B cell (primary cell): Measurements from ENCODE around the gene CHKA.

Experiments
- EZH2 ChIP-seq: IDR thresholded peaks from 2 replicates; pipeline ENCODE4 v1.6.1; 2012; ENCODE audit warnings: borderline replicate concordance, low read depth, mild to moderate bottlenecking, moderate library complexity, low read length; ENCODE audit not compliant: insufficient read depth, poor library complexity, severe bottlenecking
- TF ChIP-seq, protein P1 (sequence below): fragments of 200-600 bp; IDR thresholded peaks from one replicate; pipeline ENCODE4 v1.8.0; 2022; ENCODE audit warnings: antibody characterized with exemption, mild to moderate bottlenecking

DNA sequence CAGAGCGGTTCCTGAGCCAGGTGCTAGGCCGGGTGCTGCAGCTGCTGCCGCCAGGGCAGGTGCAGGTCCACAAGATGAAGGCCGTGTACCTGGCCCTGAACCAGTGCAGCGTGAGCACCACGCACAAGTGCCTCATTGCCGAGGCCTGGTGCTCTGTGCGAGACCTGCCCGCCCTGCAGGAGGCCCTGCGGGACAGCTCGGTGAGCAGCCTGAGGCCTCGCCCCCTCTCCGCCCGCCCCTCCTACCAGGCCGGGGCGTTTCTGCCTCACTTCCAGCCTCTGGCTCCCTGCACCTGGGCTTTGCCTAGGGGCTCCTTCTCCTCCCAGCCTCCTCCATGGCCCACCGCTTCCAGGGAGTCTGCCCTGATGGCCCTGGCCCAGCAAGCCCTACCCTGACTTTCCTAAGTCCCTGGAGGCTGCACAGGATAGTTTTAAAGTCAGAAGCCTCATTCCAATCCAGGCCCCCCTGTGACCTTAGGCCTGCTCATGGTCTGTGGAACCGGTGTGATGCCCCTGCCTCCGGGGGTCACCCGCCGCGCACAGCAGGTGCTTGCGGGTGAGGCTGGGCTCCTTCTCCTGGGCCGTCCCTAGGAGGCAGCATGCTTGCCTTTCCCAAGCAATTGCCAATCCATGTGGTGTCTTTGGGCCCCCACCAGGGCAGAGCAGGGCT, 76.9 kb downstream of the CHKA start:
- TF ChIP-seq, protein P1, sequence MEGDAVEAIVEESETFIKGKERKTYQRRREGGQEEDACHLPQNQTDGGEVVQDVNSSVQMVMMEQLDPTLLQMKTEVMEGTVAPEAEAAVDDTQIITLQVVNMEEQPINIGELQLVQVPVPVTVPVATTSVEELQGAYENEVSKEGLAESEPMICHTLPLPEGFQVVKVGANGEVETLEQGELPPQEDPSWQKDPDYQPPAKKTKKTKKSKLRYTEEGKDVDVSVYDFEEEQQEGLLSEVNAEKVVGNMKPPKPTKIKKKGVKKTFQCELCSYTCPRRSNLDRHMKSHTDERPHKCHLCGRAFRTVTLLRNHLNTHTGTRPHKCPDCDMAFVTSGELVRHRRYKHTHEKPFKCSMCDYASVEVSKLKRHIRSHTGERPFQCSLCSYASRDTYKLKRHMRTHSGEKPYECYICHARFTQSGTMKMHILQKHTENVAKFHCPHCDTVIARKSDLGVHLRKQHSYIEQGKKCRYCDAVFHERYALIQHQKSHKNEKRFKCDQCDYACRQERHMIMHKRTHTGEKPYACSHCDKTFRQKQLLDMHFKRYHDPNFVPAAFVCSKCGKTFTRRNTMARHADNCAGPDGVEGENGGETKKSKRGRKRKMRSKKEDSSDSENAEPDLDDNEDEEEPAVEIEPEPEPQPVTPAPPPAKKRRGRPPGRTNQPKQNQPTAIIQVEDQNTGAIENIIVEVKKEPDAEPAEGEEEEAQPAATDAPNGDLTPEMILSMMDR = no peak
- no peak for TF ChIP-seq EZH2
